ENCODE results near the gene FANCM.

DNA sequence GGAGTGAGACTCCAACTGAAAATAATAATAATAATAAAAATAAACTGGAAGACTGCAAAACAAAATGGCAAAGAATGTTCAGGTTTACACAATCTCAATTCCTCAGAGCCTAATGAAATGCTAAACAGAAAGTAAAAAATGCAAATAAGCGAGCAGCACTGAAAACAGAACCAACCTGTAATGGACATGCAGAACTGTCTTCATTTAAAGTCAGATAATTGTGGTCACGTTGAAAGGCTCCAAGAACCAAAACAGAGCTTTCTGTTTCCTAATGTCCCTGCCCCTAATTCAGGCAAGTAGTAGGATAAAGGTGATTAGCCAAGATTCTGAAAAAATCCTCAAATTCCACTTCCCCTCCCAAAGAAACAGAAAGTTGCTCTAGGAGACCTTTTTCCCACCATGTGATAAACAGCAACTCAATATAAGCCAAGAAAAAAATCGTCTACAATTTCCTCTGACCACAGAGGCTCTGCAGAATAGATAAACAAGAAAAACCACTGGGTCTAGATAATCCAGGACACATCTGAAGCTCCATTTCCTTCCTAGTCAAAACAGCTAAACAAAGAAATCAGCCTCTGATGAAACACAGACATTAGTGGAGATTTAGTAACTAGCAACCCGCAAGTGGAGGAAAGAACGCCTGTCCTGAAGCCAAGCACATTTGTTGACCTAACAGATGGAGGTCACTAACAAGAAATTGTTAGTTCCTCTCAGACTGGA lies 114.3 kb downstream of the FANCM start:
- TF ChIP-seq, protein P1, sequence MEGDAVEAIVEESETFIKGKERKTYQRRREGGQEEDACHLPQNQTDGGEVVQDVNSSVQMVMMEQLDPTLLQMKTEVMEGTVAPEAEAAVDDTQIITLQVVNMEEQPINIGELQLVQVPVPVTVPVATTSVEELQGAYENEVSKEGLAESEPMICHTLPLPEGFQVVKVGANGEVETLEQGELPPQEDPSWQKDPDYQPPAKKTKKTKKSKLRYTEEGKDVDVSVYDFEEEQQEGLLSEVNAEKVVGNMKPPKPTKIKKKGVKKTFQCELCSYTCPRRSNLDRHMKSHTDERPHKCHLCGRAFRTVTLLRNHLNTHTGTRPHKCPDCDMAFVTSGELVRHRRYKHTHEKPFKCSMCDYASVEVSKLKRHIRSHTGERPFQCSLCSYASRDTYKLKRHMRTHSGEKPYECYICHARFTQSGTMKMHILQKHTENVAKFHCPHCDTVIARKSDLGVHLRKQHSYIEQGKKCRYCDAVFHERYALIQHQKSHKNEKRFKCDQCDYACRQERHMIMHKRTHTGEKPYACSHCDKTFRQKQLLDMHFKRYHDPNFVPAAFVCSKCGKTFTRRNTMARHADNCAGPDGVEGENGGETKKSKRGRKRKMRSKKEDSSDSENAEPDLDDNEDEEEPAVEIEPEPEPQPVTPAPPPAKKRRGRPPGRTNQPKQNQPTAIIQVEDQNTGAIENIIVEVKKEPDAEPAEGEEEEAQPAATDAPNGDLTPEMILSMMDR (conservative IDR thresholded peaks at IDR 0.05; ENCODE audit: low read length) = no peak
- TF ChIP-seq EZH2phosphoT487 (IDR thresholded peaks at IDR 0.05; ENCODE audit: borderline replicate concordance, low read depth, low read length) = no peak
